HUDEP-2 (cell line): ENCODE measurements around the gene LAMTOR3.
A peak's percentile ranks its signal among the peaks of the same experiment; 100 is the strongest.

Experiments
- DNase-seq, 76 experiments: peaks; one replicate each; lab custom pipeline; 2025; ENCODE audit not compliant: unreplicated experiment in 76 of 76; lab: John Stamatoyannopoulos, UW

LAMTOR3 gene

GRCh38 chr4:99894161-99894997 is at the start of gene LAMTOR3:
LAMTOR3 (minus strand) TSS chr4:99894427; CDS start chr4:99893963, 464 bp downstream.
- DNase-seq, result peak in 74 of 76 experiments; percentile 16 to 88 (median 78)

GRCh38 chr4:99938243-99938753 is 44.1 kb upstream of the LAMTOR3 start:
- no peak for DNase-seq

- no peak for DNase-seq
Observed at GRCh38 chr4:99934891-99935290, 40.7 kb upstream of the LAMTOR3 start.

- DNase-seq, result no peak
Observed at GRCh38 chr4:99927566-99927965, 33.3 kb upstream of the LAMTOR3 start.

- DNase-seq, result no peak
Observed at GRCh38 chr4:99921174-99921573, 26.9 kb upstream of the LAMTOR3 start.

GRCh38 chr4:99918656-99919055 is 24.4 kb upstream of the LAMTOR3 start:
- no peak for DNase-seq

GRCh38 chr4:99917575-99917974 is 23.3 kb upstream of the LAMTOR3 start:
- no peak for DNase-seq

GRCh38 chr4:99915449-99915848 is 21.2 kb upstream of the LAMTOR3 start:
- DNase-seq, result no peak

GRCh38 chr4:99894998-99895397 is 771 bp upstream of the LAMTOR3 start:
- no peak for DNase-seq

- no peak for DNase-seq
Observed at GRCh38 chr4:99893839-99894160, 427 bp downstream of the LAMTOR3 start.

- no peak for DNase-seq
Observed at GRCh38 chr4:99893029-99893428, 1.2 kb downstream of the LAMTOR3 start.

GRCh38 chr4:99891351-99891750 is 2.9 kb downstream of the LAMTOR3 start:
- peak in 11 of 76 experiments; percentile 1 to 33 (median 8) for DNase-seq

GRCh38 chr4:99887837-99888236 is 6.4 kb downstream of the LAMTOR3 start:
- no peak for DNase-seq

- no peak for DNase-seq
Observed at GRCh38 chr4:99886146-99886545, 8.1 kb downstream of the LAMTOR3 start.

GRCh38 chr4:99885687-99886086 is 8.5 kb downstream of the LAMTOR3 start:
- no peak for DNase-seq

GRCh38 chr4:99885063-99885664 is 9.1 kb downstream of the LAMTOR3 start:
- peak in 8 of 76 experiments; percentile 1 to 36 (median 6) for DNase-seq

- DNase-seq, result no peak
Observed at GRCh38 chr4:99879458-99879857, 14.8 kb downstream of the LAMTOR3 start.

- no peak for DNase-seq
Observed at GRCh38 chr4:99878604-99879003, 15.6 kb downstream of the LAMTOR3 start.

- DNase-seq, result no peak
Observed at GRCh38 chr4:99876946-99877345, 17.3 kb downstream of the LAMTOR3 start.

GRCh38 chr4:99875071-99875470 is 19.2 kb downstream of the LAMTOR3 start:
- no peak for DNase-seq

- DNase-seq, result no peak
Observed at GRCh38 chr4:99872570-99872969, 21.7 kb downstream of the LAMTOR3 start.

GRCh38 chr4:99868126-99868596 is 26.1 kb downstream of the LAMTOR3 start:
- no peak for DNase-seq
